HG02870 (cell line): ENCODE measurements around the gene SRGAP3.

Experiments
- ATAC-seq: cut with Tn5 transposase; IDR thresholded peaks from one replicate; pipeline ENCODE4 v1.9.1; 2021; ENCODE audit warnings: mild to moderate bottlenecking, moderate library complexity; ENCODE audit not compliant: unreplicated experiment

Gene SRGAP3

GRCh38 chr3:9026320-9027045, 223.0 kb downstream of the SRGAP3 start:
- no peak for ATAC-seq

- ATAC-seq, result no peak
Observed at GRCh38 chr3:9024341-9024740, 225.1 kb downstream of the SRGAP3 start.

DNA sequence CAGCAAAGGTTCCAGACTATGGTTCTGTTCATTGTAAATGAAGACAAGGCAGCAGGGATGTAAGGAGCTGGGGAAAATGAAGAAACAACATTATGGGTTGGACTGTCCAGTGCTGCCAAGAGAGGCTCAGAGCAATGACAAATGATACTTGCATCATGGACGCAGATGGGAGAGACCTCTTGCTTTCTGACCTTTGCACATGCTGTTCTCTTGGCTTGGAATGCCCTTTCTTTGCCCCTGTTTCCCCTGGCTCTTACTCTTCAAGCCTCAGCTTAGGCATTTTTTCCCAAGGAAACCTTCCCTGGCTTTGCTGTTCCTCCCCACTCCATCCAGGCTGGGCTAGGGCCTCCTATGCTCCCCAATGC, 226.2 kb downstream of the SRGAP3 start:
- no peak for ATAC-seq

DNA sequence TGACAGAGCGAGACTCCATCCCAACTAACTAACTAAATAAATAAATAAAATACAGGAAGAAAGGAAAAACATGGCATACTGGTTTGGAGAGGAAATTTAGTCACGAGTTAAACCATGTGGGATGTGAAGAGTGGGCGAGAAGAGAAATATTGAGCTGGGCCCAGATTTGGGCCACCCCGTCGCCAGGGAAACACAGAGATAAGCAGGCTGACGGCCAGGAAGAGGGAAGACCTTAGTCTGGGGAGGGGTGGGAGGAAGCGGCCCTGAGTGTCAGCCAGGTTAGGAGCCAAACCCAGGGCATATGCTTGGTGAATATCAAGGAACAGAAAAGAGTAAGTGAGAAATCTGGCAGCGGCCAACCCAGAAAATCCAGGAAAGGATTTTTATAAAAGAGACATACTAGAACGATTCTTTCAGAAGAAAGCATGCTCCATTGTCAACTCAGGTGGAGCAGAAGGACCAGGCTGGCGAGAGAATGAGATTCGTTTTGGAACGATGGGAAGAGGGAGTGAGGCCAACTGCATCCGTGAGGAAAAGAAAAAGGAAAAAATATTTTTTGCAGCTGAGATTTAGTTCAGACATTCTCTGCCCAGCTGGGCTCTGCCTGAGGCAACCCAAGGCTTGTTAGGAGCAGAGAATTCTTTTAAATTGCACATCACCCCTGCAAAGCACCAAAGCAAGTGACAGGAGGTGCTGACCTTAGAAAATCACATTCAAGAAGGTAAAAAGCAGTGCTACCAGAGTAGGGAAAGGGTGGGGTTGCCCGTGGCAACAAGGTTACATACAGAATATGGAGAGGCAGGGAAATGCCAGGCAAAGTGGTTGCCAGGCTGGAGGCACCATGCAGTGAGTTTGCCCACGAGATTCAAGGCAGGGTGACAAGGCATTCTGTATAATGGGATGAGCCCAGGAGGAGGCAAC, 226.9 kb downstream of the SRGAP3 start:
- ATAC-seq, result no peak

DNA sequence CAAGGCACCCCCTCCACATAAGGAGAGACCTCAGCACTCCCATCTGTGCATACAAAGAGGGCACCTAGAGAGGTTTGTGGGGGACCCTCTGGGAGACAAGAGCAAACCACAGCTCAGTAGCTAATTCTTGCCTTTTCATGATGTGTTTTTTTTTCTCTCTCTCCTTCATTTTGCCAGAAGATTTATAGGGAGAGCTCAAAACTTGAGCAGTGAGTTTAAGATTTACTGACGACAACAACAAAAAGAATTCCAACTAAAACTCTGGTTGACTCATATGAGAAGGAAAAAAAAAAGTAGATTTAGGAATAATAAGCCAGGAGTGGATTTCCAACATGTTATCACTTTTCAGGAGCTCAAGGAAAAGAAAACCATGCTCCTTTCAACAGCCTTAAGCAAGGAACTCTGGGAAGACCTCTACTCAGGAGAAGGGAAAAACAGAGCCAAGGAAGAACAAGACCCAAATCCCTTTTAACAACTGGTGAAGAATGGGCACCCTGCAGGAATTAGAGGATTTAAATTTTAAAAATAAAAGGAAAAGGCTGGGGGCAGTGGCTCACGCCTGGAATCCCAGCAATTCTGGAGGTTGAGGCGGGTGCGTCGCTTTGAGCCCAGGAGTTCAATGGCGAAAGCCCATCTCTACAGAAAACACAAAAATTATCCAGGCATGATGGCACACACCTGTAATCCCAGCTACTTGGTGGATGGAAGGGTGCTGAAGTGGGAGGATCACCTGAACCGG, 228.0 kb downstream of the SRGAP3 start:
- ATAC-seq, result no peak

- ATAC-seq, result no peak
Observed at GRCh38 chr3:9020426-9020825, 229.0 kb downstream of the SRGAP3 start.

GRCh38 chr3:9019259-9019961, 230.0 kb downstream of the SRGAP3 start:
- no peak for ATAC-seq

DNA sequence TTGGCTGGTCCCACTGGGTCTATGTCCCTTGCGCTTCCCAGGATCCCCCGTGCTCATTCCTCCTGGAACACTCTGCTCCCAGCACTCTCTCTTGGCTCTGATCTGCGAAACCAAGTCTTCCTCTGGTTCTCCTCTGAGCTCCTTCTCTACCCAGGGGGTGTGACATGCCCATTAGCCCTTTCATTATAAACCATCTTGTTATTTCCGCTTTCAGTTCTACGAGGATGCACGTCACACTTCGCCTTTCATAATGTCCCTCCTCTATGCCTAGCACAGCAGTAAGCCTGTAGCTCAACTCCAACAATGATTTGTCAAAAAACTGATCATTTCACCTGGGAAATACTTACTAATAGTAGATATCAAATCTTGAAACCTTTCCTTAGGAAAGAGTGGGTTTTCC, 234.2 kb downstream of the SRGAP3 start:
- no peak for ATAC-seq

DNA sequence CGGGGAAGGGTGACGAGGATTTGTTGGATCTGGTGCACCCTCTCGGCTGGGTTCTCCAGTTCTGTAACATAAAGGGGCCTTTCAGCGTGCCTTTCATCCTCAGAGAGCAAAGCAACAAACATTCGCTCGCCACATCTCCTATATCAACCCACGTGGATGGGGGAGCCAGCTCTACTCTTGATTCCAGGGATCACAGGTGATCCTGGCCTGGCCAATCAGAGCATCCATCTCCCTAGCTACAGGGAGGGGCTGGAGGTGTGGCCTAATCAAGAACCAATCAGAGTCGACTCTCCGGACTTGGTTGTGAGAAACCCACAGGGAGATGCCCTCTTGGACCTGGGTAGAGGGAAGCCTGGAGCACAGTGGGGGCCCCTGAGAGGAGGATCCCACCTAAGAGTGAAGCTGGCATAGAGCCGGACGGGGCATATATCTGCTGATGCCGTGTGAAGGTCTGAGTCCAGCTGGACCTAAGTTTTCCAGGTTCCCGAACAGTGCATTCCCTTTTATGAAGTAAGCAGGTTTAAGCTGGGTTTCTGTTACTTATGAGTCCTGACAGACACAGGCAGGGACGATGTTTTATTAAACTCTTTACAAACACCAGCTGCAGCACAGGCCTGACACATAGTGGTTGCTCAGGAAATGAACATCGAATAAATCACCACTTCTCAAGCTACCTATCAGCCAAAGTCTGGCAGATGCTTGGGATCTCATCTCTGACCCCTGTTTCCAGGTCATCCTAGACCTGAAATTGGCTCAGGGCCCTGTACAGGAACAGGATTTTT, 235.5 kb downstream of the SRGAP3 start:
- ATAC-seq, result no peak

- ATAC-seq, result no peak
Observed at GRCh38 chr3:9012521-9012920, 236.9 kb downstream of the SRGAP3 start.

DNA sequence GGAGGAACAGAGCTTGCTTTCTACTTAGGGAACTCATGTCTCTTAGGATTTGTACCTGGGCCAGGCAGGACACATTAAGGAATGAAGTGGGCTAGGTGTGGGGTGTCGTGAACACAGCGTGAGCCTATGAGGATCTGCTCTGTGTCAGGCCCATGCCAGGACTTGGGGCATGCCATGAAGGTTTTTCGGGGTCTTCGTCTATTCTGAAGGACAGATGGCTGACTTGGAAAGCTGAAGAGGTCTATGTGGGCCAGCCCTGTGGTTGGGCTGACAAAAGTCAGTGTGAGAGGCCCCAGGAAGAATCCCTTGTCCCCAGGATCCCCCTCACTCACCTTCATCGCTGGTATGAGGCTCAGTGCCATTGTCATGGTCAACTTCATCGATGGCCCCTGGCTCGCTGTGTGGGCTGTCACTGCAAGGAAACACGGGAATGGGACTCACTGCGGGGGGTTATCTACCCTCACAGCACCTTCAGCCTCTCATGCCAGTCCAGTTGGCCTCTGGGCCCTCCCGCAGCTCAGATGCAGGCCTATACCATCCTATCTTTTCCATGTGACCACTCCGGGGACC, 239.4 kb downstream of the SRGAP3 start:
- no peak for ATAC-seq

DNA sequence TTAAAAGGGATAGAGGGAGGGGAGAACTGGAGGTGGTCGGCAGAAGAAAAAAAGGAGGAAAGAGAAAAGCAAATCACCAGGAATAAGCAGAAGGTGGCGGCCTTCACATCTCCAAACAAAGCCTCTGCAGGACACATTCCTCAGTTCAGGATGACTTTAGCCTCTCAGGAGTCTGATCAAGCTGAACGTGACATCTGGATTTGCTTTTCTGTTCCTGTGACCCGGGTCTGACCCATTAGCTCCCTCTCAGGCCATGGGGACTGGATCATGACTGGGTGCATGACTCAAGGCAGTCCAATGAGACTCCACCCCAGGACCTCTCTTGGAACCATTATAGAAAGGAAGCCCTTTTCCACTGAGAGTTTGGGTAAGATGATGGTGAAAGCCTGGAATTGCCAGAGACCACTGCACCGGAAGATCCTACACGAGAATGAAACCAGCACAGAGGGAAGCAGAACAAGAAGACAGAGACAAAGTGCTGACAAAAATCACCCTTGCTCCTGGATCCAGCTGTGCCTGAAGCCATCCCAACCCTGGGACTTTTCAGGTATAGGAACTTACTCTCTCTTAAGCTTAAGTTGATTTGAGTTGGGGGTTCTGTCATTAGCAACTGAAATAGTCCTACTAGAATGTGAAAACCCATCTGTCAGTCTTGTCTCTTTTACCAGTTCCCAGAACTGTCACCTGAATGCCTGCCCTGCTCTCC, 240.7 kb downstream of the SRGAP3 start:
- no peak for ATAC-seq

DNA sequence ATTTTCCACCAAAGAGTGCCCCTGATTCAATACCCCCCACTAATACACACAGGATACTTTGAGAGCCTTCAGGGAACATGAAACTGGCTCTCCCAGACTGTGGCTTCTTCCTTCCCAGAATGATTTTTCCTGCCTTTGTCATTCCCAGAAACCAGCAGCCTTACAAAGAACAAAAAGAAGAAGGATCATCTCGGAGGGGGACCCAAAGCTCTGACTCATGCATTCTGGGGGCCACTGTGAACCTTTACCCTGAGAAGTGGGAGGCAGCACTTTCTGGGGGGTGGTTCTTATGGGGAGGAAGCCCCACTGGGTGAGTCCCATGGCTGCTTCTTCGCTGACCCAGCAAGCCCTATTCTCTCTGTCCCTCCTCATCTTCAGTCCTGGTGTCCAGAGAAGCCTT, 241.5 kb downstream of the SRGAP3 start:
- ATAC-seq, result no peak

DNA sequence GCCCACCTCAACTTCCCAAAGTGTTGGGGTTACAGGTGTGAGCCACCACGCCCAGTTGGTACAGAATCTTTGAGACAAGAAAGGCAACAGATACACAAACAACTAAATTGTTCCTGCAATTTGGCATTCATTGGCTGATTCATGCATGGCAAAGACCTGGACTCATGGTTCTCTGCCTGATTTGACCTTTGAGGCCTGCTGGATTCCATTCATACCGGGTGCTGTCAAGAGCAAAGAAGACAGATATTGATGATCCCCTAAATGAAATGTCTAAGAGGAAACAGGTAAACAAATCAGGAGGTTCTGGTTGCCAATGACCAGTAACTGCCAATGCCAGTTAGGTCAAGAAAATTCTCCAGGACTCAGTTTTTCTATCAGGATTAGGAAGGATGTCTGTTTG, 242.2 kb downstream of the SRGAP3 start:
- ATAC-seq, result no peak

DNA sequence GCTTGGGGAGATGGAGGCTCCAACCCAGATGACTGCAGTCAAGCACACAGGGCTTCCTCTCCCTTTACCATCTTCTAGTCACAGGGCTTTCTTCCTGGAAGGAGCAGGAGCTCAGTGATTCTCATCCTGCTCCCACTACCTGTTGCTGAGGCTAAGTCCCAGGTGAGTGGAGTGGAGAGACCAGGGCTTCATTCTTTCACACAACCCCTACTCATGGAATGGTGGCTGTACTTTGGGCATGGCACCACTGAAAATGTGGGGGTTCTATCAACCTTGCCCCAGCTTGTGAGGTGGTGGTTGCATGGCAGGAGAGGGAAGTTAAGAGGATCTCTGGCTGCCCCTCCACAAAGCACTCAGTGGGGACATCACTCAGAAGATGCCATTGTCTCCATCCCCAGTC, 249.4 kb downstream of the SRGAP3 start:
- no peak for ATAC-seq

DNA sequence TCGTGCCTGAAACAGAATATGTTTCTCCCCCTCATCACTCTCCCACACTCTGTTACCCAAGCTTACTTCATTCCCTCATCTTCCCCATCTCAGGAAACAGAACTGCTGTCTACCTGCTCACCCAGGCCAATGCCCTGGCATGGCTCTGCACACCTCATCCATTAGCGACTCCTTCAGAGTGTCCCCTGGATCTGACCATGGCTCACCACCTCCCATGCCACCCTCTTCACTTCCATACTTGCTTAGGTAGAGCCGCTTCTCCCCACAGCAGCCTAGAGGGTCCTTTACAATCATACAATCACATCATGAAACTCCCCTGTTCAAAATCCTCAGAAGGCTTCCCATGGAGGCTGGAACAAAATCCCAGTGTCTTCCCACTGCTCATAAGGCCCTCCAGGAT, 252.3 kb downstream of the SRGAP3 start:
- no peak for ATAC-seq

GRCh38 chr3:8996681-8997121, 252.7 kb downstream of the SRGAP3 start:
- no peak for ATAC-seq

DNA sequence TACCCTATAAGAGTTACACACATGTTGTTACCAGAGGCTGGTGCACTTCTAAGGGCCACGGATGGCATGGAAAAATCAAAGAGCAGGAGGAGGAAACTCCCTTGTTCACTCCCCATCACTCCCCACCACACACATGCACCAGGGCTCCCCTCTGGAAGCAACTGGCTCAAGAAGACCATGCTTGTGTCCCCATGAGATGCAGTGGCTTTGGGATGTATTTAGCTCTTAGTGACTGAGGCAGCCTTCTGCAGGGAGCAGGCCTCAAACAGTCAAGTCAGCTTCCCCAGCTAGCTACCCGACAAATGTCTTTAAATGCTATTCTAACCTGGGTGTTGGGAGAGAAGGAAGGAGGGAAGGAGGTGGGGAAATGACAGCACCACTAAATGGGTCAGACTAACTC, 253.2 kb downstream of the SRGAP3 start:
- no peak for ATAC-seq

DNA sequence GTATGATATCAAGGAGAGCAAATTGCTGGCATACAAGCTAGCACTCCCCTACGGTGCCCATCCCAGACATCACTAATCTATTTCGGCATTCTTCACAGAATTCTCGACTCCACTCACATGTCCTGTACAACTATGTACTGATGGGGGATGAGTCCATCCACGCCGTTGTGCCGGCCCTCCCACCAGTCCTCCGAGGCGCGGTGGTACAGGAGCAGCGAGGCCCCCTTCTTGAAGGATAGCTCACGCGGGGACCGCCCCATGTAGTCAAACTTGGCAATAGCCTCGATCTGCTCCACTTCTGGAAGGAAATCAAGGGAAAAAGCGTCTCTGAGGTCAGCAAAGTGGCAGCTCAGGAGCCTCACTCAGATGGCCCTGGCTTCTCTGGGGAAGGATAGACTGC, 255.2 kb downstream of the SRGAP3 start:
- no peak for ATAC-seq
